WTC11 (cell line): ENCODE data around the gene CHRM4. TPM values are rescaled to one million over a fixed set of nuclear protein-coding genes. Genes with fewer than 3 reads are reported as not detected.

Experiments
- ATAC-seq: fragments of 200-7000 bp; cut with Tn5 transposase; 2 replicates; pipeline ENCODE4 v1.10.0; 2021; ENCODE audit warnings: mild to moderate bottlenecking, moderate library complexity
- CTCF ChIA-PET: fragments of 300-600 bp; sonication (Branson Sonifier 250); formaldehyde crosslinking; loops from one replicate; lab custom pipeline; 2021; ENCODE audit warnings: antibody characterized with exemption; lab: Charles Lee
- POLR2A ChIA-PET: fragments of 350-600 bp; sonication (Branson Sonifier 250); formaldehyde crosslinking; loops from one replicate; lab custom pipeline; 2021; ENCODE audit warnings: antibody characterized with exemption; lab: Charles Lee
- DNase-seq: peaks from one replicate; pipeline ENCODE4 v3.0.0; 2021; ENCODE audit warnings: low spot score
- H3K27ac Mint-ChIP-seq: 2 replicates; pipeline ENCODE4 v1.8.0; 2021; ENCODE audit warnings: mixed read lengths
- H3K27me3 Mint-ChIP-seq: 2 replicates; pipeline ENCODE4 v1.8.0; 2021; ENCODE audit warnings: low read depth, mild to moderate bottlenecking, moderate library complexity, mixed read lengths
- H3K36me3 Mint-ChIP-seq: 2 replicates; pipeline ENCODE4 v1.8.0; 2021; ENCODE audit warnings: mixed read lengths
- H3K4me1 Mint-ChIP-seq: 2 replicates; pipeline ENCODE4 v1.8.0; 2022; ENCODE audit warnings: mixed read lengths
- H3K4me3 Mint-ChIP-seq: 2 replicates; pipeline ENCODE4 v1.8.0; 2021; ENCODE audit warnings: mild to moderate bottlenecking, moderate library complexity, mixed read lengths
- H3K9me3 Mint-ChIP-seq: 2 replicates; pipeline ENCODE4 v1.8.0; 2021; ENCODE audit warnings: mixed read lengths
- ATF1 ChIP-seq: sonication (generic); formaldehyde crosslinking; IDR thresholded peaks from 2 replicates; pipeline ENCODE4 v1.8.1; 2023; ENCODE audit warnings: mild to moderate bottlenecking, moderate library complexity, missing genetic modification reagents
- FOXP1 ChIP-seq: sonication (generic); formaldehyde crosslinking; IDR thresholded peaks from 2 replicates; pipeline ENCODE4 v1.8.0; 2022; ENCODE audit warnings: missing genetic modification reagents, mild to moderate bottlenecking, moderate library complexity, borderline replicate concordance
- MXD4 ChIP-seq: fragments of 250-450 bp; sonication (Bioruptor Pico); IDR thresholded peaks from 2 replicates; pipeline ENCODE4 v1.8.0; 2021; ENCODE audit warnings: mild to moderate bottlenecking, moderate library complexity, borderline replicate concordance
- NFATC4 ChIP-seq: fragments of 250-450 bp; sonication (Bioruptor Pico); IDR thresholded peaks from 2 replicates; pipeline ENCODE4 v1.9.0; 2021; ENCODE audit warnings: mild to moderate bottlenecking
- NR1H2 ChIP-seq: sonication (generic); formaldehyde crosslinking; IDR thresholded peaks from 2 replicates; pipeline ENCODE4 v1.9.0; 2021; ENCODE audit warnings: mild to moderate bottlenecking, moderate library complexity, missing genetic modification reagents
- NR3C1 ChIP-seq: sonication (generic); formaldehyde crosslinking; conservative IDR thresholded peaks from 2 replicates; pipeline ENCODE4 v1.8.1; 2023; ENCODE audit warnings: low read depth, mild to moderate bottlenecking, missing genetic modification reagents
- OVOL2 ChIP-seq: fragments of 250-450 bp; sonication (Bioruptor Pico); IDR thresholded peaks from 2 replicates; pipeline ENCODE4 v1.9.0; 2021; ENCODE audit warnings: mild to moderate bottlenecking, borderline replicate concordance
- SOX15 ChIP-seq: fragments of 250-450 bp; sonication (Bioruptor Pico); IDR thresholded peaks from 2 replicates; pipeline ENCODE4 v1.9.0; 2021; ENCODE audit warnings: mild to moderate bottlenecking
- TP53 ChIP-seq: sonication (generic); formaldehyde crosslinking; IDR thresholded peaks from 2 replicates; pipeline ENCODE4 v1.8.1; 2023; ENCODE audit warnings: mild to moderate bottlenecking, missing genetic modification reagents
- ZNF219 ChIP-seq: sonication (generic); formaldehyde crosslinking; IDR thresholded peaks from 2 replicates; pipeline ENCODE4 v1.8.0; 2023; ENCODE audit warnings: missing genetic modification reagents, mild to moderate bottlenecking, borderline replicate concordance
- ZNF671 ChIP-seq: fragments of 250-450 bp; sonication (Bioruptor Pico); IDR thresholded peaks from 2 replicates; pipeline ENCODE4 v1.8.0; 2021; ENCODE audit warnings: mild to moderate bottlenecking
- total RNA-seq: library from RNA; stranded (reverse); gene quantifications from 3 replicates; pipeline ENCODE4 v1.2.3, GENCODE V29; 2021
- TF ChIP-seq, protein P1 (sequence below): sonication (generic); formaldehyde crosslinking; IDR thresholded peaks from 2 replicates; pipeline ENCODE4 v1.8.1; 2022; ENCODE audit warnings: low read depth, mild to moderate bottlenecking, moderate library complexity, missing genetic modification reagents, borderline replicate concordance
- TF ChIP-seq, protein P2 (sequence below): sonication (generic); formaldehyde crosslinking; IDR thresholded peaks from 2 replicates; pipeline ENCODE4 v1.8.0; 2023; ENCODE audit warnings: missing genetic modification reagents
- TF ChIP-seq, protein P3 (sequence below): fragments of 250-450 bp; sonication (Bioruptor Pico); IDR thresholded peaks from 2 replicates; pipeline ENCODE4 v1.9.0; 2021; ENCODE audit warnings: mild to moderate bottlenecking
- TF ChIP-seq, protein P4 (sequence below): sonication (generic); formaldehyde crosslinking; IDR thresholded peaks from 2 replicates; pipeline ENCODE4 v1.8.1; 2022; ENCODE audit warnings: mild to moderate bottlenecking, missing genetic modification reagents, moderate library complexity, borderline replicate concordance

CHRM4 gene
- total RNA-seq, 1 experiment from 2014 or later, result 0.85 TPM

DNA sequence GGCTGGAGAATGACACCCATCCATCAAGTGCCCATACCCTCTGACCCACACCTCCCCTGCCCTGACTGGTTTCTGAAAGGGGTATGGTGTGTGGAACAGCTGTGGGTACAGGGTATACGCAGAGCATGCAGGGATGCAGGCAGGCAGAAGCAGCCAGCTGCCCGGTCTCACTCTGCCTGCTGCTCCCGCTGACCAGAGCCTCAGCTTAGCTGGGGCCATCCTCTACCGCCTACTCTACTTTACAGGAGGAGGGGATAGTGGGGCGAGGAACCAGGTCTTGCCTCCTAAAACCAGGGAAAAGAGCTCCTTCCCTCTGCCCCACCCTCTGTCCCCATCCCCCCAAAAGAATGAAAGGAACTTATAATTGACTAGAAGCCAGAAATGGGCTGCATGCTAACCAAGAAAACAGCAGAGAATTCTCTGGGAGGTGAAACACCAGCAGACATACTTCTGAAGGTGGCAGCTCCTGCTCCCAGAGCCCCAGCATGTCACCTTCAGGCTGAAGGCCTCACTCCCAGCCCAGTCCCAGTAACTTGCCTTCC is 13.0 kb upstream of the CHRM4 start:
- Mint-ChIP-seq H3K9me3 (no peaks in the 10 kb centered on the region), H3K4me3 (no peak overlapping the region), H3K4me1 (no peaks in the 10 kb centered on the region), H3K27ac (no peak overlapping the region), H3K36me3 (peaks cover 14% of the 10 kb centered on the region), H3K27me3 (no peaks in the 10 kb centered on the region)
- DNase-seq (no peak), ATAC-seq (no peak; the same call in 1 of the 2 replicates)
- ChIA-PET POLR2A (no interaction called here), CTCF (interaction anchor here (1.7 to 10.1 kb wide), 2 partner anchors 14 to 125 kb away, joined by 7 to 96 read pairs; partner anchors contain the start of gene CHRM4)
- TF ChIP-seq NR1H2 (CRISPR knock-in tag), result no peak
- TF ChIP-seq MXD4 (CRISPR knock-in tag), result no peak
- TF ChIP-seq, protein P1, sequence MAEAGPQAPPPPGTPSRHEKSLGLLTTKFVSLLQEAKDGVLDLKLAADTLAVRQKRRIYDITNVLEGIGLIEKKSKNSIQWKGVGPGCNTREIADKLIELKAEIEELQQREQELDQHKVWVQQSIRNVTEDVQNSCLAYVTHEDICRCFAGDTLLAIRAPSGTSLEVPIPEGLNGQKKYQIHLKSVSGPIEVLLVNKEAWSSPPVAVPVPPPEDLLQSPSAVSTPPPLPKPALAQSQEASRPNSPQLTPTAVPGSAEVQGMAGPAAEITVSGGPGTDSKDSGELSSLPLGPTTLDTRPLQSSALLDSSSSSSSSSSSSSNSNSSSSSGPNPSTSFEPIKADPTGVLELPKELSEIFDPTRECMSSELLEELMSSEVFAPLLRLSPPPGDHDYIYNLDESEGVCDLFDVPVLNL (CRISPR knock-in tag), result no peak
- no peak for TF ChIP-seq OVOL2 (CRISPR knock-in tag)
- TF ChIP-seq ZNF219 (CRISPR knock-in tag), result no peak
- no peak for TF ChIP-seq TP53
- TF ChIP-seq SOX15 (CRISPR knock-in tag), result no peak
- no peak for TF ChIP-seq NR3C1
- TF ChIP-seq, protein P2, sequence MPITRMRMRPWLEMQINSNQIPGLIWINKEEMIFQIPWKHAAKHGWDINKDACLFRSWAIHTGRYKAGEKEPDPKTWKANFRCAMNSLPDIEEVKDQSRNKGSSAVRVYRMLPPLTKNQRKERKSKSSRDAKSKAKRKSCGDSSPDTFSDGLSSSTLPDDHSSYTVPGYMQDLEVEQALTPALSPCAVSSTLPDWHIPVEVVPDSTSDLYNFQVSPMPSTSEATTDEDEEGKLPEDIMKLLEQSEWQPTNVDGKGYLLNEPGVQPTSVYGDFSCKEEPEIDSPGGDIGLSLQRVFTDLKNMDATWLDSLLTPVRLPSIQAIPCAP, result no peak
- TF ChIP-seq ATF1, result no peak
- TF ChIP-seq, protein P3, sequence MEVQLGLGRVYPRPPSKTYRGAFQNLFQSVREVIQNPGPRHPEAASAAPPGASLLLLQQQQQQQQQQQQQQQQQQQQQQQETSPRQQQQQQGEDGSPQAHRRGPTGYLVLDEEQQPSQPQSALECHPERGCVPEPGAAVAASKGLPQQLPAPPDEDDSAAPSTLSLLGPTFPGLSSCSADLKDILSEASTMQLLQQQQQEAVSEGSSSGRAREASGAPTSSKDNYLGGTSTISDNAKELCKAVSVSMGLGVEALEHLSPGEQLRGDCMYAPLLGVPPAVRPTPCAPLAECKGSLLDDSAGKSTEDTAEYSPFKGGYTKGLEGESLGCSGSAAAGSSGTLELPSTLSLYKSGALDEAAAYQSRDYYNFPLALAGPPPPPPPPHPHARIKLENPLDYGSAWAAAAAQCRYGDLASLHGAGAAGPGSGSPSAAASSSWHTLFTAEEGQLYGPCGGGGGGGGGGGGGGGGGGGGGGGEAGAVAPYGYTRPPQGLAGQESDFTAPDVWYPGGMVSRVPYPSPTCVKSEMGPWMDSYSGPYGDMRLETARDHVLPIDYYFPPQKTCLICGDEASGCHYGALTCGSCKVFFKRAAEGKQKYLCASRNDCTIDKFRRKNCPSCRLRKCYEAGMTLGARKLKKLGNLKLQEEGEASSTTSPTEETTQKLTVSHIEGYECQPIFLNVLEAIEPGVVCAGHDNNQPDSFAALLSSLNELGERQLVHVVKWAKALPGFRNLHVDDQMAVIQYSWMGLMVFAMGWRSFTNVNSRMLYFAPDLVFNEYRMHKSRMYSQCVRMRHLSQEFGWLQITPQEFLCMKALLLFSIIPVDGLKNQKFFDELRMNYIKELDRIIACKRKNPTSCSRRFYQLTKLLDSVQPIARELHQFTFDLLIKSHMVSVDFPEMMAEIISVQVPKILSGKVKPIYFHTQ, result no peak

DNA sequence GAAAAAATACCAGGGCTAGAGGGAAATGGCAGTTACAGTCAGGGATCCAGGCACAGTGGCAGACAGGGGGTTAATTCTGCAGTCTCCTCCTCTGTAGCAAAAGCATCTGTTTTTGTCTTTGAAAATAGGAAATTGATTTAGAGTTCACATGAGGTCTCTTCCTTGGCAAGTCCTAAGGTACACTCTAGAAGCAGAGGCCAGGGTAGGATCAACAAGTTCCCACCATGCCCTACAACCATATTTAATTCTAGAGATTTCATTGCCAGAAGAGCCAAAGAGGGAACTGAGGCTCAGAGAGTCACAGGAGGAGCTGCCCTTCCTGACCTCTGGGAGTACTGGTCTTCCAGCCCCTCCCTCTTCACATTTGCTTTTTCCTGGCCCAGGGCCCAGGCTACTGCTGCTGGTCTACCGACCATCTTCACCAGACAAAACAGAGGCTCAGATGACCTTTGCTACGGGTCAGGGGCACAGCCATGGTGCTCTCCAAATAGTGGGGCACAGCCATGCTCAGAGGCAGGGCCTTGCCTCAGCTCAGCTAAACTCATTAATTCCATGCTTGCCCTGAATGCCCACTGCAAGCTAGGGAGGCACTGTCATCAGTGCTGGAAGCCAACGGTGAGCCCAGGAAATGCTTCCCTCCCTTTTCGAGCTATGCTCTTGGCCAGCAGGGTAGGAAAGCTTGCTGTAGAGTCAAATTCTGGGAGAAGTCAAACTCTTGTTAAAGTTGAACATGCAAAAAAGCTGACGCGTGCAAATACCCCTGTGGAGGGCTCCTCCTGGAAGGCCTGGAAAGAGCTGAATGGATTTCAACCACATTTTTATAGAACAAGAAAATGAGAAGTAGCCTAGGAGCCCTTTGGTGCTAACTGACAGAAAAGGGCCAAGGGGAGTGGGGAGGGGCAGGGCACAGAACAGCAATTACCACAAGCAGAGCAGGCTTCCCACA is 11.7 kb upstream of the CHRM4 start:
- no peak for ATAC-seq
- no peaks in the 10 kb centered on the region for H3K9me3 Mint-ChIP-seq
- no peak for DNase-seq
- no peak for TF ChIP-seq FOXP1 (CRISPR knock-in tag)
- TF ChIP-seq, protein P2, result no peak
- TF ChIP-seq, protein P4, sequence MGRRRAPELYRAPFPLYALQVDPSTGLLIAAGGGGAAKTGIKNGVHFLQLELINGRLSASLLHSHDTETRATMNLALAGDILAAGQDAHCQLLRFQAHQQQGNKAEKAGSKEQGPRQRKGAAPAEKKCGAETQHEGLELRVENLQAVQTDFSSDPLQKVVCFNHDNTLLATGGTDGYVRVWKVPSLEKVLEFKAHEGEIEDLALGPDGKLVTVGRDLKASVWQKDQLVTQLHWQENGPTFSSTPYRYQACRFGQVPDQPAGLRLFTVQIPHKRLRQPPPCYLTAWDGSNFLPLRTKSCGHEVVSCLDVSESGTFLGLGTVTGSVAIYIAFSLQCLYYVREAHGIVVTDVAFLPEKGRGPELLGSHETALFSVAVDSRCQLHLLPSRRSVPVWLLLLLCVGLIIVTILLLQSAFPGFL (CRISPR knock-in tag), result no peak
- no peak for TF ChIP-seq ZNF671 (CRISPR knock-in tag)
- TF ChIP-seq NFATC4 (CRISPR knock-in tag), result no peak
- no peaks in the 10 kb centered on the region for H3K27me3 Mint-ChIP-seq
- ChIA-PET CTCF (interaction anchor here (0.7 to 10.1 kb wide), 3 partner anchors 13 to 126 kb away, joined by 3 to 96 read pairs (median 7); partner anchors contain the start of gene CHRM4), POLR2A (no interaction called here)
- no peaks in the 10 kb centered on the region for H3K4me1 Mint-ChIP-seq
- H3K27ac Mint-ChIP-seq, result 0 out of 2 replicates have a peak overlapping the region, but pooled peaks have one; percentile 12
- no peak overlapping the region for H3K4me3 Mint-ChIP-seq
- H3K36me3 Mint-ChIP-seq, result peaks cover 11% of the 10 kb centered on the region
